ENCODE data around the gene BLID.

GRCh38 chr11:122155765-122156527 lies 39.9 kb upstream of the BLID start:
- TF ChIP-seq CTCF (conservative IDR thresholded peaks at IDR 0.05) = no peak
- no peak for TF ChIP-seq EZH2 (IDR thresholded peaks at IDR 0.05; ENCODE audit: low read depth)

Measured in PC-9 (cell line).